HG02759 (cell line): ENCODE data around the gene MEGF9.
A peak's percentile ranks its signal among the peaks of the same experiment; 100 is the strongest.

Experiments
- ATAC-seq: cut with Tn5 transposase; IDR thresholded peaks from one replicate; pipeline ENCODE4 v1.9.1; 2021; ENCODE audit warnings: mild to moderate bottlenecking, moderate library complexity; ENCODE audit not compliant: unreplicated experiment

MEGF9 gene

GRCh38 chr9:120733190-120733589 lies 18.9 kb upstream of the MEGF9 start:
- no peak for ATAC-seq

- ATAC-seq: no peak
Observed at GRCh38 chr9:120730654-120731514, 16.6 kb upstream of the MEGF9 start.

DNA sequence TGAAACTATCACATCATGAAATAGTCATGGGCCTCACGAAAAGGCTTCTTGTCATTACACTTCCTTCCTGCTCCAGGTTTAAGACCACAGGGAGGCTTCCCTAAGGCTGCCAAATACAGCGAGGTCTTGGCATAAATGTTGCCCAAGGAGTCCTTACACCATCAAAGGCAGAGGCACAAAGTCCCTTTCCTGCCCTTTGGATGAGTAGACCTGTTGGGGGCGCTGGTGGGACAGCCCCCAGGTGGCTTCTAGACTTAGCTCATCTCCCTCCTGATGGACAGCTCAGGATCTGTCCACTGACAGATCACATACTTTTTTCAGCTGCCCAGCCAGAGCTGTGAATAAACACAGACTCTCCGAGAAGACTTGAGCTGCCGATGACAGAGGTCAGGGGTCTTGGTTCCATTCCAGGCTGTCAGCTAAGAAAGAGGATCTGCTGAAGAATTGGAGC lies 15.5 kb upstream of the MEGF9 start:
- ATAC-seq: no peak

- ATAC-seq: no peak
Observed at GRCh38 chr9:120726484-120726883, 12.2 kb upstream of the MEGF9 start.

GRCh38 chr9:120725907-120726306 lies 11.6 kb upstream of the MEGF9 start:
- no peak for ATAC-seq

DNA sequence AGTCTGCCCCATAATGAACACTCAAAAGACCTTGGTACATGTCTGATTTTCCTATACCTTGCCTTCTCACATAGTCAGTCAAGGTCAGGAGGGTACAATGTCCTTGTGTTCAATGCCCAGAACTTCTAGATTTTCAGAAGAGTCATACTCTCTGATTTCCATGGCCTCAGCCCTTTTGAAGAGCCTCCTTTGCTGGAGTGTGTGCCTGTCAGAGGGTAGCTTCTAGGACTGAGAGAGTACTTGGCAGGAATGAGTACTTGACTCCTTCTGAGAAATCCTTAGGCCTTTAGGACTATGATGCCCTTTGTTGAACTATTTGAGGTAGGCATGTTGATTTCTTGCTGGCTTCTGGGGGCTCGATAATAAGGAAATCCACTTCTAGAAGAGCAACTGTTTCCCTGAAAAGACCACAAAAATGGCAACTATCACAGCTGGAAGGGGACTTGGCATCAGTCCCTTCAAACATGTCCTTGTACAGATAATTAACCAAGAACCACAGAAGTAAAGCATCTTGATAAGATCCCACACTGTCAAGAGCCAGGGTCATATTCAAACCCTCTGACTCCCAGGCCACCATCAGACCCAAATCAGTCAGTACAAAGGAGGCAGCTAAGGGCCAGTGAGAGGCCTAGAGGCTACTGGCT lies 10.6 kb upstream of the MEGF9 start:
- no peak for ATAC-seq

DNA sequence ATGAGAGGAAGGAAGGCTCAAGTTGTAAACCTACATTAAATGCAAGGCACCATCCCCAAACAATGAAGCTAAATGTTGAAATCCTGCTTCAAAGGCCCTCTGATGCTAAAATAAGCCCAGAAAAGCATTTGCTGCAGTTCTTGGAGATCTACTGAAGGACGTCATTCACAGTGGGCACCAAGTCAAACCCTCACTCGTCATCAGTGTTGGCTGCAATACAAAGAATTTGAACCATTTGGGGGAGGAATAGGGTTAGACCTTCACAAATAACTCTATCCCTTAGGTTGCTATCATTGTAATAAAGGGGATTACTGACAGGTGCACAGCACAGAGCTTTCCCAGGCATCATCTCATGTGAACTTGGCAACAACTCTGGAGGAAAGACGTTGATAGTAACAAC lies 9.3 kb upstream of the MEGF9 start:
- no peak for ATAC-seq

DNA sequence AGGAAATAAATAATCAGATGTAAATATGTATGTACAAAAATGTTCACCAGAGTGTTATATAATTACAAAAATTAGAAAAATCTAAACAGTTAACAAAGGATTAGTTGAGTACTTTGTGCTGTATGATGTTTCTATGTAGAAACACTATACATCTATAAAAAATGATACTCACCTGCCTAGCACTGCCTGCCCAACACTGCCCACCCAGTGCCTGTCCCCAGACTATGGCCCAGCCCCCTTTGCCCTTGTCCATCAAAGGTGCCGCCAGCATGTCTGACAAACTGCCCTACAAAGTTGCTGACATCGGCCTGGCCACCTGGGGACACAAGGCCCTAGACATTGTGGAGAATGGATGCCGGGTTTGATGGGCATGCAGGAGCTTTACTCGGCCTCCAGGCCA lies 6.1 kb upstream of the MEGF9 start:
- ATAC-seq: no peak

DNA sequence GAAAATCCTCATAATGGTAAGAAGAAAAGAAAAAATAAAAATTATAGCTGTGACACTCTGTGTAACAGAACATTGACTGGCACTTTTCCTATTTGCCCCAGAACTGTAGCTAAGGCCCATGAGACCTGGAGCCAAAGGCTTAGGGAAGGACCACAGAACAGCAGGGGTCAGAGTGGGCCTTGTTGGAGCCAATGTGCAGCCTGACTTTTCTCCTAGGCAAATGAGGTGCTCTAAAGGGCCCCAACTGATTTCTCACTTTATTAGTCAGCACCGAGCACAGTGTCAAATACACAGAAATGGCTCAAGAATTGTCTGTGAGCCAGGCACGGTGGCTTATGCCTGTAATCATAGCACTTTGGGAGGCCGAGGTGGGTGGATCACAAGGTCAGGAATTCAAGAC lies 4.0 kb upstream of the MEGF9 start:
- no peak for ATAC-seq

GRCh38 chr9:120717176-120717575 lies 2.9 kb upstream of the MEGF9 start:
- ATAC-seq: no peak

DNA sequence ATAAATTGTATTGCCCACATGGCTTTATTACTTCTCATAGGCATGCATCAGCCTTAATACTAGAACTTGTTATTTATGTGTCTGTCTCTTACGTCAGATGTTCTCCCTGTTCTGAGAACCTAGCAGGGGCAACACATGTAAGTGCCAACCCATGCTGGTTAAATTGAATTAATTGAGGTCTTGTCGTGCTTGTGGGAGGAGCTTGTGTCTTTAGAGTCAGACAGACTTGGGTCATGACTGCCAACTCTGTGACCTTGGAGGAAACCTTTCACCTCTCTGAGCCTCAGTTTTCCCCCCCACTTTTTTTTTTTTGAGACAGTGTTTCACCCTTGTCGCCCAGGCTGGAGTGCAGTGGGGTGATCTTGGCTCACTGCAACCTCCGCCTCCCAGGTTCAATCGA lies 2.2 kb upstream of the MEGF9 start:
- no peak for ATAC-seq

DNA sequence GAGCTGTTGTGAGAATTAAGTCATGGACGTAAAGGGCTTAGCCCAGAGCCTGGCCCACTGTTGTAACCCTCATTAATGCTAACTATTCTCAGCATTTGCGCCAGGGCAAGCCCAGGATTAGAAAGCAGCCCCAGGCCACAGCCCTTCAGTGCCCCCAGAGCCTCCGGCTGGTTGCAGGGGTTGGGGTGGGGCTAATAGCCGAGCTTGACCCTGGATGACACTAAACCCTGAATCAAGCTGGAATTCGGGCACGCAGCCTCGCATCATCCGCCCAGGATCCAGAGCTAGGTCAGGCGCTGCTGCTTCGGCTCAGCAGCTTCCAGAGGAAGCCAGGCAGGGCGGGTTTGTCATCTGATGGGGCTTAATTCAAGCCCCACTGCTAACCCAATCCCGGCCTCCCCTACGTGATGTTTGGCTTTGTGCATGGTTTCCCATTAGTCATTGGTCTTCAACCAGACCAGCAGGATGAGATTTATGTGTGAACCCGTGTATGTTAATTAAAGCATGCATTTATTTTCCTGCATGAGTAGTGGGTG lies 1.2 kb upstream of the MEGF9 start:
- no peak for ATAC-seq

DNA sequence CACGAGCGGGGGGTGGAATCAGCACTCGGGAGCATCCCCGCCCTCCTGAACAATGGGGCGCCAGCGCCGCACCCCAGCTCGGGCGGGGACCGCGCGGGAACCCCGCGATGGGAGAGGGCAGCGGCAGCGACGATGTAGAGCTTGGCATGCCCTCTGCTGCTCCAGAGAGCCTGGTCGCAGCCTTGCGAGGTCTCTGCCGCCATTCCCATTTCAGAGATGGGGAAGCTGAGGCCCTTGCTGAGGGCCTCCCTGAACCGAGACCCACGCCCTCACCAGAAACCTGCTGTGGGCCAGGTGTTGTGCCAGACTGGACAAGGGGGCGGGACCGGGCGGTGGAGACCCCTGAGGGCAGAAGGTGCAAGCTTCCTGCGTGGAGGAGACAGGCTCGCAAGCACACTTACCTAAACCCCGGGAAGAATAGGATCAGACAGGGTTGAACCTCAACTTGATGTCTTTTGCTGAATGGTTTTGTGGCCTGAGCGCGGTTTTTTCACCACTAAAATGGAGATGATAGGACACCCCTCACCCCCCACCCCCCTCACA lies 647 bp upstream of the MEGF9 start:
- peak; percentile 24 for ATAC-seq

GRCh38 chr9:120713257-120714087 lies 798 bp downstream of the MEGF9 start:
- ATAC-seq: no peak

DNA sequence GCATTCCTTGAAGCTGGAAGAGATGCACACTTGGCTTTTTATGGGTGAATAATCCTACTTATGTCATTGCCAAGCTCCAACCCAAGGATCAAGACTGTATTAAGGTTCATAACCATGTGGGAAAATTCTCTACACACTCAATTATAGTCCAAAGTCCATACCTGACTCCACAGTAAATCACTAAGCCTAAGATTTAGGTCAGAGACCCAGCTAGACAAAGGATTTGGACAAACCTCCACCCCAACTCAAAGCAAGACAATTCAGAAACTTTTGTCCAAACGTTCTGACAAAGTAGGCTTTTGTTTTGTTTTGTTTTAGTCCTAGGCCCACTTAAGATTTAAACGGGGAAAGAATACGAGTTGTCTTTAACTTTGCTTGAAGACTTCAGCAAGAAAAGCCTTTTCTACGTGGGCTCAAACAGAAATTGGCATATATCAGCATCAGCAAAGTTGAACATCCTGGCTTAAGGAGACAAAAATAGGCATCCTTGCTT lies 1.7 kb downstream of the MEGF9 start:
- no peak for ATAC-seq

DNA sequence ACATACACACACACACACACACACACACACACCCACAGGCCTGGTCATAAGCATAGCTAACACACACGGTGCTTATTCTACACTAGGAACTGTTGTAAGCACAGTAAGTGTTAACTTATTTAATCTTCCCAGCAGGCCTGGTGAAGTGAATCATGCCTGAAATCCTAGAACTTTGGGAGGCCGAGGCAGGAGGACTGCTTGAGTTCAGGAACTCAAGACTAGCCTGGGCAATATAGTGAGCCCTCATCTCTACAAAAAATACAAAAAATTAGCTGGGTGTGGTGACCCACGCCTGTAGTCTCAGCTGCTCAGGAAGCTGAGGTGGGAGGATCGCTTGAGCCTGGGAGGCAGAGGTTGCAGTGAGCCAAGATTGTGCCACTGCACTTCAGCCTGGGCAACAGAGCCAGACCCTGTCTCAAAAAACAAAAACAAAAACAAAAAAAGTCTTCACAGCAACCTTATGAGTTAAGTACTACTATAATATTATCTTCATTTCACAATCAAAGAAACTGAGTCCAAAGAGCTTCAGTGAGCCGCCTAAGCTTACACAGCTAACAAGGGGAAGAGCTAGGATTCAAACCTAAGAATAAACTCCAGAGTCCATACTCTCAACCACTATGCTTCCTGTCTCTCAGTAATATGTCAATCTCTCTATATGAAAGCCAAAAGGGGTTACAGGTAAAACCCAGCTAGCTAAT lies 2.3 kb downstream of the MEGF9 start:
- no peak for ATAC-seq

DNA sequence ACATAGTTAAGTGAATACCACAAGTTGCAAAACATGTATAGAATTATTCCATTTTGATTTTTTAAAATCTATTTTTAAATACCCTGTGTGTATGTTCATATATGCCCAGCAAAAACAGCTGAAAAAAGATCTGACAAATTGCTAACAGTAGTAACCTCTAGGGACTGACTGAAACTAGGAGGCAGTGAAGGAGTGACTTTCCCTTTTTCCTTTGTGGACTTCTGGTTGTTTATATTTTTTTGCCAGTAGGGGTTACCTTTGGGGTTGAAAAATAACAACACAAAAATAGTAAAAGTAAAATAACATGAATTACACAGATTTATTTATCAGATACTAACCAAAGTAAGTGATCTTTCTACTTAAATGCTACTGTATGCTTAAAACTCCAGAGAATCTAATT lies 2.9 kb downstream of the MEGF9 start:
- no peak for ATAC-seq

DNA sequence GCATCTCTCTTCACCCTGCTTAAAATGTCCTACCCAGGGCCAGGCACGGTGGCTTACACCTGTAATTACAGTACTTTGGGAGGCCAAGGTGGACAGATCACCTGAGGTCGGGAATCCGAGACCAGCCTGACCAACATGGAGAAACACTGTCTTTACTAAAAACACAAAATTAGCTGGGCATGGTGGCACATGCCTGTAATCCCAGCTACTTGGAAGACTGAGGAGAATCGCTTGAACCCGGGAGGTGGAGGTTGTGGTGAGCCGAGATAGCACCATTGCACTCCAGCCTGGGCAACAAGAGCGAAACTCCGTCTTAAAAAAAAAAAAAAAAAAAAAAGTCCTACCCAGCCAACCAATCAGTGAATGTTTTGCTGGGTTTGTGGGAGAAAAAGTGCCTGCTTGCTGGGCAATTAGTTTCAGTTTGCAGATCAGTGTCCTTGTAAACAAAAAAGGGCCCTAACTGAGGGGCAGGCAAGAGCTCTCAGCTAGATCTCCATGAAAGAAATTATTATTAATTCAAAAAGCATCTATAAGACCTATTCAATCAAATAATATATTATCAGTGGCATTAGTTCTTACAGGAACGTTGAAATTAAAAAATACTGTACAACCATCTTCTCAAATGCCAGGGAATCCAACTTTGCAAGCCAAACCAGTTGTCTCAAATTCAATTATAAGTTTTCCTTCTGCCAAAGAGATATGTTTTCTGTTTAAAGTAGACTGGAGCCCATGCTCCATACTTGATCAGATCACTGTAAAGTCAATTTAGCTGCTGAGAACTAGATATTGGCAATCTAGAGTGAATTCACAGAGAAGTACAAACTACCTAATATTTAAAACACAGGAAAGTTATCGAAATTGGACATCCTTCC lies 3.9 kb downstream of the MEGF9 start:
- no peak for ATAC-seq

- no peak for ATAC-seq
Observed at GRCh38 chr9:120708526-120709224, 5.6 kb downstream of the MEGF9 start.
